Thoracic aorta (tissue), 2 donors: Measurements from ENCODE around the gene SECTM1. TPM values are rescaled to one million over a fixed set of nuclear protein-coding genes. Genes with fewer than 3 reads are reported as not detected.
"Not testable (repeated sequence)": the region's sequence is repeated elsewhere in the genome, so short reads cannot be mapped to it uniquely, and the experiment has no call there.

Source experiments
- ATAC-seq: fragments of 150-250 bp; one replicate; pipeline ENCODE4 v1.8.0; 2017; ENCODE audit warnings: low read depth; ENCODE audit not compliant: insufficient number of reproducible peaks, low FRiP score
- DNase-seq: peaks from one replicate; pipeline ENCODE4 v3.0.0-alpha.2; 2020; ENCODE audit warnings: low spot score
- H3K27ac ChIP-seq, 2 donors: fragments of 200-600 bp; sonication (generic); 1 replicate in 1 of 2; 2 replicates in 1 of 2; pipeline ENCODE4 v1.5.1; 2016; ENCODE audit warnings: mild to moderate bottlenecking in 2 of 2, moderate library complexity in 2 of 2
- H3K27me3 ChIP-seq: fragments of 200-600 bp; sonication (generic); replicated peaks from 2 replicates; pipeline ENCODE4 v1.6.0; 2016; ENCODE audit warnings: mild to moderate bottlenecking; ENCODE audit not compliant: insufficient read depth
- H3K36me3 ChIP-seq: fragments of 200-600 bp; sonication (generic); one replicate; pipeline ENCODE4 v1.5.1; 2016
- H3K4me1 ChIP-seq, 2 donors: fragments of 200-600 bp; sonication (generic); 1 replicate in 1 of 2; 2 replicates in 1 of 2; pipeline versions ENCODE4 v1.5.1 to v1.6.0; 2016; ENCODE audit warnings: low read depth in 2 of 2, mild to moderate bottlenecking in 1 of 2; ENCODE audit not compliant: control insufficient read depth in 1 of 2
- H3K4me3 ChIP-seq: fragments of 200-600 bp; sonication (generic); 2 replicates; pipeline ENCODE4 v1.5.1; 2016; ENCODE audit warnings: mild to moderate bottlenecking
- H3K9me3 ChIP-seq: fragments of 200-600 bp; sonication (generic); 2 replicates; pipeline ENCODE4 v1.5.1; 2016
- CTCF ChIP-seq: fragments of 200-600 bp; sonication (generic); IDR thresholded peaks from one replicate; pipeline ENCODE4 v1.5.1; 2019; ENCODE audit warnings: antibody characterized with exemption
- total RNA-seq, 2 donors: library from RNA; depleted of rRNA; stranded (reverse); fragments of >200 nt; gene quantifications; one replicate each; pipeline versions ENCODE4 v1.1.0 to v1.2.3, GENCODE V29; 2016

SECTM1 gene
- total RNA-seq, 2 donors from 2014 or later: 16.7 to 32.2 TPM

GRCh38 chr17:82377924-82378740 lies 44.6 kb upstream of the SECTM1 start:
- no peaks in the 10 kb centered on the region for H3K9me3 ChIP-seq
- no peak overlapping the region for H3K4me3 ChIP-seq
- H3K27me3 ChIP-seq: peaks cover 11% of the 10 kb centered on the region
- peaks cover 0 to 30% of the 10 kb centered on the region in 2 donors for H3K4me1 ChIP-seq
- H3K27ac ChIP-seq: no peak overlapping the region
- ATAC-seq: no peak
- no peak for DNase-seq
- no peaks in the 10 kb centered on the region for H3K36me3 ChIP-seq
- no peak for TF ChIP-seq CTCF

GRCh38 chr17:82377294-82377693 lies 43.7 kb upstream of the SECTM1 start:
- H3K9me3 ChIP-seq, DNase-seq, H3K27ac ChIP-seq, H3K36me3 ChIP-seq, ATAC-seq, H3K4me3 ChIP-seq: not testable (repeated sequence)
- peaks cover 0 to 30% of the 10 kb centered on the region in 2 donors for H3K4me1 ChIP-seq
- H3K27me3 ChIP-seq: peaks cover 19% of the 10 kb centered on the region

- Histone ChIP-seq H3K36me3 (no peaks in the 10 kb centered on the region), H3K4me1 (peaks cover 0 to 36% of the 10 kb centered on the region in 2 donors), H3K27me3 (peaks cover 22% of the 10 kb centered on the region), H3K27ac (no peak overlapping the region), H3K4me3 (no peak overlapping the region), H3K9me3 (no peaks in the 10 kb centered on the region)
- DNase-seq (no peak), ATAC-seq (no peak)
- no peak for TF ChIP-seq CTCF
Observed at GRCh38 chr17:82376042-82376730, 42.6 kb upstream of the SECTM1 start.

GRCh38 chr17:82375359-82376041 lies 41.9 kb upstream of the SECTM1 start:
- DNase-seq (no peak), ATAC-seq (no peak)
- no peaks in the 10 kb centered on the region for H3K9me3 ChIP-seq
- TF ChIP-seq CTCF: no peak
- H3K27me3 ChIP-seq: peaks cover 27% of the 10 kb centered on the region
- no peak overlapping the region for H3K4me3 ChIP-seq
- no peak overlapping the region for H3K27ac ChIP-seq
- H3K36me3 ChIP-seq: no peaks in the 10 kb centered on the region
- peaks cover 3 to 36% of the 10 kb centered on the region in 2 donors for H3K4me1 ChIP-seq

GRCh38 chr17:82374626-82375331 lies 41.2 kb upstream of the SECTM1 start:
- Histone ChIP-seq H3K36me3 (no peaks in the 10 kb centered on the region), H3K27ac (no peak overlapping the region), H3K4me1 (peaks cover 5 to 34% of the 10 kb centered on the region in 2 donors), H3K27me3 (peaks cover 27% of the 10 kb centered on the region), H3K9me3 (no peaks in the 10 kb centered on the region), H3K4me3 (no peak overlapping the region)
- TF ChIP-seq CTCF: no peak
- no peak for DNase-seq
- no peak for ATAC-seq
